Measurements from ENCODE around the gene TTLL9. TPM values are rescaled to one million over a fixed set of nuclear protein-coding genes. Genes with fewer than 3 reads are reported as not detected.

Gene TTLL9
- total and polyA plus RNA-seq, 4 experiments from 2014 or later: 0.25 TPM; not detected in 3

DNA sequence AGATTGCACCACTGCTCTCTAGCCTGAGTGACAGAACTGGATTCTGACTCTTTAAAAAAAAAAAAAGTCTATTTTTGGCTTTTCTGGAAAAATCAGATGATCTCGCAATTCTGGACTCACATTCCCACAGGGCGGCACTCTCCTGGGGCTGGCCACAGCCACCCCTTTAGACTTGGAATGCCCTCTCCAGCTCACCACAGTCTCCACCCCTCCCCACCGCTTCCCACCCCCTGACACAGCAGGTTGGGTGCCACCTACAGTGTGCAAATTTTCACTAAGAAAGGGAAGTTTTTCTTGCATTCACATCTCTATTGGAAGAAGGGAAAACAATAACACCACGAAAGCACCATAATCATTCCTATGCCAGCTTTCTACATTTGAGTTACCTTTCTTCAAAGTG is 66.0 kb downstream of the TTLL9 start:
- Histone ChIP-seq H3K4me3 (ENCODE audit: low read length in 2 of 2) (no peak overlapping the region), H3K27me3 (ENCODE audit: insufficient read depth, low read length) (no peaks in the 10 kb centered on the region), H3K9me3 (ENCODE audit: control insufficient read depth in 1 of 2, low read length in 2 of 2) (no peaks in the 10 kb centered on the region), H3K27ac (ENCODE audit: low read depth, low read length) (no peak overlapping the region), H3K36me3 (ENCODE audit: insufficient read depth, low read length) (no peaks in the 10 kb centered on the region), H3K4me1 (ENCODE audit: insufficient read depth, low read length) (no peaks in the 10 kb centered on the region)
- POLR2A ChIA-PET (ENCODE audit: partially characterized antibody): no interaction called here
- Mint-ChIP-seq H3K27me3 (peaks cover 0 to under 1% of the 10 kb centered on the region in 2 donors), H3K9me3 (no peaks in the 10 kb centered on the region), H3K4me3 (no peak overlapping the region), H3K36me3 (peaks cover 0 to 5% of the 10 kb centered on the region in 2 donors), H3K27ac (no peak overlapping the region), H3K4me1 (no peaks in the 10 kb centered on the region)
- intact Hi-C loops (cut with micrococcal nuclease): no loop called here
- no peak for DNase-seq
- CTCF ChIA-PET (ENCODE audit: partially characterized antibody): interaction anchor here (0.7 kb wide), 1 partner anchor 57 kb away, joined by 3 read pairs; no protein-coding TSS in a partner anchor

GRCh38 chr20:31937820-31938219 is 67.4 kb downstream of the TTLL9 start:
- Mint-ChIP-seq H3K27me3 (no peaks in the 10 kb centered on the region), H3K4me3 (no peak overlapping the region), H3K36me3 (peaks cover 8 to 16% of the 10 kb centered on the region in 2 donors), H3K9me3 (no peaks in the 10 kb centered on the region), H3K4me1 (no peaks in the 10 kb centered on the region), H3K27ac (no peak overlapping the region)
- Histone ChIP-seq H3K36me3 (ENCODE audit: insufficient read depth, low read length) (no peaks in the 10 kb centered on the region), H3K9me3 (ENCODE audit: control insufficient read depth in 1 of 2, low read length in 2 of 2) (no peaks in the 10 kb centered on the region), H3K27ac (ENCODE audit: low read depth, low read length) (no peak overlapping the region), H3K4me1 (ENCODE audit: insufficient read depth, low read length) (no peaks in the 10 kb centered on the region), H3K4me3 (ENCODE audit: low read length in 2 of 2) (no peak overlapping the region), H3K27me3 (ENCODE audit: insufficient read depth, low read length) (no peaks in the 10 kb centered on the region)
- ChIA-PET POLR2A (ENCODE audit: partially characterized antibody) (no interaction called here), CTCF (ENCODE audit: partially characterized antibody) (interaction anchor here (0.8 to 1.4 kb wide), 4 partner anchors 14 to 93 kb away, joined by 3 read pairs; partner anchors contain the start of gene PDRG1)
- no peak for DNase-seq
- intact Hi-C loops (cut with micrococcal nuclease): no loop called here

DNA sequence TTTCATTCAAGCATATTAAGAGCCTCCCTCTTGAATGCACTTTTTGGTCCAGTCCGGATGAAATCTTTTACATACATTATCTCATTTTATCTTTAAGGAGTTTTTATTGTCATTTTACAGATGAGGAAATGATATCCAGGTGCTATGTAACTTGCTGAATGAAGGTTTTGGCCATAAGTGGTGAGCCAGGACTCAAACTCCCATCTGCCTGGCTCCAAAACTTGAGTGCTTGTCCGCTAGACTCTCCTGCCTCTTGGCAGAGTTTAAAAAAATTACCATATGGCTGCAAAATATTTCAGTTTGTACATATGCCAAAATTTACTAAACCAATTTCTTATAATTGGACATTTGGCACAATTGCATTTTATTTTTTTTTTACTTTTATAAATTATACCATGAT is 69.2 kb downstream of the TTLL9 start:
- no peak overlapping the region for H3K4me3 Mint-ChIP-seq
- DNase-seq: no peak
- no peaks in the 10 kb centered on the region for H3K9me3 Mint-ChIP-seq
- H3K27ac Mint-ChIP-seq: no peak overlapping the region
- ChIA-PET CTCF (ENCODE audit: partially characterized antibody) (no interaction called here), POLR2A (ENCODE audit: partially characterized antibody) (no interaction called here)
- peaks cover 12 to 29% of the 10 kb centered on the region in 2 donors for H3K36me3 Mint-ChIP-seq
- H3K27me3 Mint-ChIP-seq: no peaks in the 10 kb centered on the region
- no peaks in the 10 kb centered on the region for H3K4me1 Mint-ChIP-seq
- H3K27me3 ChIP-seq (ENCODE audit: insufficient read depth, low read length): no peaks in the 10 kb centered on the region
- H3K4me1 ChIP-seq (ENCODE audit: insufficient read depth, low read length): no peaks in the 10 kb centered on the region
- no peak overlapping the region for H3K4me3 ChIP-seq (ENCODE audit: low read length in 2 of 2)
- no peaks in the 10 kb centered on the region for H3K9me3 ChIP-seq (ENCODE audit: control insufficient read depth in 1 of 2, low read length in 2 of 2)
- peaks cover 4% of the 10 kb centered on the region for H3K36me3 ChIP-seq (ENCODE audit: insufficient read depth, low read length)
- no peak overlapping the region for H3K27ac ChIP-seq (ENCODE audit: low read depth, low read length)
- intact Hi-C loops (cut with micrococcal nuclease): no loop called here

DNA sequence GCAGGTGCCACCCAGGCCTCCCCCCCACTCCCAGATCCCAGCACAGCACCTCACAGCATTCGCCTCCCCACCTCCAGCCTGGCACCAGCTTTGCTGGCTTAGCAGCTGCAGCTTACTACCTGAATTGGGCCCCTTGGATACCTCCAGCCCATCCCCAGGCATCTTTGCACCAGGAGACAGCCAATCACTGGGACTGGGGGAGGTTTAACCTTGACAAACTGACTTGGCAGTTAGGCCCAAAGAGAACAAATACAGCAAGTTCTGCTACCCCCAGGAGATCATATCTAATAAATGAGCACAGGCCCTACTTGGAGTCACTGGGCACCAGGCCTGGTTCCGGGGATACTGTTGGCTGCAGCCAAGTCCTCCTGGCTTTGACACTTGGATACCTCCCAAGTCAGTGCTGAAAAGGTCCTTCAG is 72.6 kb downstream of the TTLL9 start:
- peaks cover 24 to 56% of the 10 kb centered on the region in 2 donors for H3K36me3 Mint-ChIP-seq
- ChIA-PET CTCF (ENCODE audit: partially characterized antibody) (interaction anchor here (3.7 kb wide), 1 partner anchor 9 kb away, joined by 19 read pairs; the partner anchor contains the start of gene PDRG1), POLR2A (ENCODE audit: partially characterized antibody) (no interaction called here)
- Histone ChIP-seq H3K27me3 (ENCODE audit: insufficient read depth, low read length) (no peaks in the 10 kb centered on the region), H3K27ac (ENCODE audit: low read depth, low read length) (no peak overlapping the region), H3K4me1 (ENCODE audit: insufficient read depth, low read length) (no peaks in the 10 kb centered on the region), H3K36me3 (ENCODE audit: insufficient read depth, low read length) (peaks cover 38% of the 10 kb centered on the region), H3K9me3 (ENCODE audit: control insufficient read depth in 1 of 2, low read length in 2 of 2) (no peaks in the 10 kb centered on the region), H3K4me3 (ENCODE audit: low read length in 2 of 2) (no peak overlapping the region)
- H3K27ac Mint-ChIP-seq: no peak overlapping the region
- H3K9me3 Mint-ChIP-seq: no peaks in the 10 kb centered on the region
- H3K4me3 Mint-ChIP-seq: no peak overlapping the region
- no peak for DNase-seq
- intact Hi-C loops (cut with micrococcal nuclease): no loop called here
- peaks cover 0 to 4% (median 0%) of the 10 kb centered on the region in 4 donors for H3K4me1 Mint-ChIP-seq
- H3K27me3 Mint-ChIP-seq: no peaks in the 10 kb centered on the region

DNA sequence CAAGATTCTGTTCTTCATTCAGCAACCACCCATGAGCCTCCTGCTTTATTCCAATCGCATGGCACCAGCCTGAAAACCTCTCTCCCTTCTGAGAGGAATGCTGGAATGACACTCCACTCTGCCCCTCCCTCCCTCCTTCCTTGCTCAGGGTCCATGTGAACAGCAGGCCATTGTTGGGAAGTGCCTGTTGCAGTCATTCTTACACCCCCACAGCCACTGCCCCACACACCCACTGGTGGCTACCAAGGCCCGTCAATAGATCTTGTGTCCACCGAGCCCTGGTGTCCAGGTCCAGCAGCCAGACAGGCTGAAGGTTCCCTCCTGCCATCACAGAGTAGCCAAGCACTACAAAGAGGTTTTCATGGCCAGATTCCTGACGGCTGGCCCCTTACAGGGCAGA is 74.9 kb downstream of the TTLL9 start:
- no peak overlapping the region for H3K27ac Mint-ChIP-seq

DNA sequence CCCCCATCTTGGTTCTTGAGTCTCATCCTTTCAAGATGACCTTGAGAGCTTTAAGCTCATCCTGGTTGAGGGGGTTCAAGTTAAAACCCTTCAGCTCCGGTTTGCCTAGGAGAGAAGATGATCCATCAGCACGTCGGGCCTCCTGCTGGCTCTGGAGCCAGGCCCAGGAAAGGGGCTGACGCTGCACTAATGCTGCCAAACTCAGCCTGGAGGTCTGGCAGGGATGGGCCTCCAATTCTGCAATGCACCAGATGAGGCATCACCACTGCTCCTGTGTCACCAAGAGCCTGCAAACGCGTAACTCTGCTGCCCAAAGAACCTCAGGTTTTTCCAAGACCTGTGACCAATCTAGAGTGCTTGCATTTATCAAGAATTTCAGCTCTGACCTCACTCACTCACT is 75.4 kb downstream of the TTLL9 start:
- DNase-seq: no peak
- H3K27me3 ChIP-seq (ENCODE audit: insufficient read depth, low read length): no peaks in the 10 kb centered on the region
- no peak overlapping the region for H3K4me3 ChIP-seq (ENCODE audit: low read length in 2 of 2)
- H3K27ac ChIP-seq (ENCODE audit: low read depth, low read length): no peak overlapping the region
- H3K9me3 ChIP-seq (ENCODE audit: control insufficient read depth in 1 of 2, low read length in 2 of 2): no peaks in the 10 kb centered on the region
- Mint-ChIP-seq H3K36me3 (peaks cover 38 to 68% of the 10 kb centered on the region in 2 donors), H3K4me1 (peaks cover 10 to 25% (median 18%) of the 10 kb centered on the region in 4 donors), H3K4me3 (no peak overlapping the region), H3K27ac (no peak overlapping the region), H3K9me3 (no peaks in the 10 kb centered on the region), H3K27me3 (no peaks in the 10 kb centered on the region)
- H3K36me3 ChIP-seq (ENCODE audit: insufficient read depth, low read length): peaks cover 50% of the 10 kb centered on the region
- H3K4me1 ChIP-seq (ENCODE audit: insufficient read depth, low read length): peaks cover 13% of the 10 kb centered on the region
- ChIA-PET CTCF (ENCODE audit: partially characterized antibody) (no interaction called here), POLR2A (ENCODE audit: partially characterized antibody) (no interaction called here)
- intact Hi-C loops (cut with micrococcal nuclease): no loop called here

More for the DNA sequence above, 74.9 kb downstream of the TTLL9 start:
- no peak for DNase-seq
- Mint-ChIP-seq H3K36me3 (peaks cover 38 to 71% of the 10 kb centered on the region in 2 donors), H3K4me3 (no peak overlapping the region), H3K9me3 (no peaks in the 10 kb centered on the region), H3K27me3 (no peaks in the 10 kb centered on the region), H3K4me1 (peaks cover 9 to 20% (median 13%) of the 10 kb centered on the region in 4 donors)
- H3K36me3 ChIP-seq (ENCODE audit: insufficient read depth, low read length): peaks cover 50% of the 10 kb centered on the region
- no peak overlapping the region for H3K4me3 ChIP-seq (ENCODE audit: low read length in 2 of 2)
- H3K9me3 ChIP-seq (ENCODE audit: control insufficient read depth in 1 of 2, low read length in 2 of 2): no peaks in the 10 kb centered on the region
- peaks cover 8% of the 10 kb centered on the region for H3K4me1 ChIP-seq (ENCODE audit: insufficient read depth, low read length)
- POLR2A ChIA-PET (ENCODE audit: partially characterized antibody): no interaction called here
- H3K27me3 ChIP-seq (ENCODE audit: insufficient read depth, low read length): no peaks in the 10 kb centered on the region
- intact Hi-C loops (cut with micrococcal nuclease): no loop called here
- H3K27ac ChIP-seq (ENCODE audit: low read depth, low read length): no peak overlapping the region
- CTCF ChIA-PET (ENCODE audit: partially characterized antibody): no interaction called here

DNA sequence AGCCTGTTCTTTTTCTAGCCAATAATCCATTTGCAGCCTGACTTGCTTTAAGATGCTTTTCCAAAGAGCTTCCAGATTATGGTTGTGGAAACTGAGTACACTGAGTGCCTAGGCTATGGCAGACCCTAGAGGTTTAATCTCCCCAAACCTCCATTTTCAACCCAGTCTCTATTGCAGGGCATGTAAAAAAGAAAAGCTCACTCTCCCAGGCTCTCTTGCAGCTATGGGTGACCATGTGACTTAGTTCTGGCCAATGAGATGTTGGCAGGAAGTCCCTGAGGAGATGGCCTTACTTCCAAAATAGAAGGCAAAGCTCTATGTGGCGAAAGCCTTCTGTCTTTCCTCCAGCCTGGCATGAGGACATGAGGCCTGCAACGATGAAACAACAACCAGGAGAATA is 77.6 kb downstream of the TTLL9 start:
- peaks cover 2 to 3% of the 10 kb centered on the region in 2 donors for H3K27me3 Mint-ChIP-seq
- H3K9me3 Mint-ChIP-seq: peaks cover 0 to 2% (median 0%) of the 10 kb centered on the region in 8 donors
- Histone ChIP-seq H3K27ac (ENCODE audit: low read depth, low read length) (no peak overlapping the region), H3K4me3 (ENCODE audit: low read length in 2 of 2) (no peak overlapping the region), H3K36me3 (ENCODE audit: insufficient read depth, low read length) (peaks cover 50% of the 10 kb centered on the region), H3K9me3 (ENCODE audit: control insufficient read depth in 1 of 2, low read length in 2 of 2) (no peaks in the 10 kb centered on the region), H3K4me1 (ENCODE audit: insufficient read depth, low read length) (peaks cover 23% of the 10 kb centered on the region), H3K27me3 (ENCODE audit: insufficient read depth, low read length) (no peaks in the 10 kb centered on the region)
- ChIA-PET CTCF (ENCODE audit: partially characterized antibody) (interaction anchor here (1.5 kb wide), 1 partner anchor 95 kb away, joined by 3 read pairs; no protein-coding TSS in a partner anchor), POLR2A (ENCODE audit: partially characterized antibody) (no interaction called here)
- DNase-seq: no peak
- H3K4me3 Mint-ChIP-seq: peak overlapping the region in 1 of 8 donors; percentile 20
- H3K4me1 Mint-ChIP-seq: peaks cover 22 to 40% (median 31%) of the 10 kb centered on the region in 4 donors
- H3K27ac Mint-ChIP-seq: peak overlapping the region in 1 of 7 donors; percentile 37
- H3K36me3 Mint-ChIP-seq: peaks cover 31 to 65% of the 10 kb centered on the region in 2 donors
- intact Hi-C loops (cut with micrococcal nuclease): no loop called here
